OCI-LY7 (cell line): ENCODE results near the gene FSD1L. TPM values are rescaled to one million over a fixed set of nuclear protein-coding genes. Genes with fewer than 3 reads are reported as not detected.

Source experiments
- Bru-seq: library from RNA; stranded (reverse); fragments of 400-500 nt; gene quantifications from one replicate; lab custom pipeline; 2021; lab: Mats Ljungman, UMichigan
- BruChase-seq, 2 experiments: library from RNA; stranded (reverse); fragments of 400-500 nt; gene quantifications; one replicate each; lab custom pipeline; 2021; lab: Mats Ljungman, UMichigan
- BruUV-seq: library from RNA; stranded (reverse); fragments of 400-500 nt; replicated peaks from 2 replicates; lab custom pipeline; 2021; lab: Mats Ljungman, UMichigan
- CTCF ChIA-PET: fragments of 300-600 bp; sonication (Branson Sonifier 250); formaldehyde crosslinking; loops from one replicate; lab custom pipeline; 2022; ENCODE audit warnings: antibody characterized with exemption; ENCODE audit not compliant: unreplicated experiment; lab: Charles Lee
- POLR2A ChIA-PET: fragments of 300-600 bp; sonication (Branson Sonifier 250); formaldehyde crosslinking; loops from one replicate; lab custom pipeline; 2022; ENCODE audit warnings: antibody characterized with exemption; lab: Charles Lee
- DNase-seq: peaks from one replicate; pipeline ENCODE4 v3.0.0-alpha.2; 2015; ENCODE audit warnings: low spot score
- H2AFZ ChIP-seq: fragments of 200-600 bp; sonication (generic), shearing (Covaris generic); 2 replicates; pipeline ENCODE4 v1.6.1; 2014; ENCODE audit warnings: mild to moderate bottlenecking, antibody characterized with exemption, low read length, moderate library complexity
- H3K27ac ChIP-seq: fragments of 200-600 bp; sonication (generic); 2 replicates; pipeline ENCODE4 v1.5.1; 2014; ENCODE audit warnings: mixed run types, low read depth, mild to moderate bottlenecking, moderate library complexity, low read length, inconsistent platforms; ENCODE audit not compliant: poor library complexity, severe bottlenecking
- H3K36me3 ChIP-seq: fragments of 200-600 bp; sonication (generic); 2 replicates; pipeline ENCODE4 v1.6.1; 2014; ENCODE audit warnings: mild to moderate bottlenecking, antibody characterized with exemption, low read length, moderate library complexity, mixed read lengths; ENCODE audit not compliant: insufficient read depth
- H3K4me1 ChIP-seq: fragments of 200-600 bp; sonication (generic); 2 replicates; pipeline ENCODE4 v1.5.1; 2014; ENCODE audit warnings: mild to moderate bottlenecking, low read length; ENCODE audit not compliant: insufficient read depth, poor library complexity, severe bottlenecking
- H3K4me2 ChIP-seq: fragments of 200-600 bp; sonication (generic); 2 replicates; pipeline ENCODE4 v1.6.1; 2014; ENCODE audit warnings: mild to moderate bottlenecking, low read length
- H3K4me3 ChIP-seq: fragments of 200-600 bp; sonication (generic); 2 replicates; pipeline ENCODE4 v1.5.1; 2014; ENCODE audit warnings: mild to moderate bottlenecking, low read depth, low read length; ENCODE audit not compliant: poor library complexity, severe bottlenecking
- H3K79me2 ChIP-seq: fragments of 200-600 bp; sonication (generic); 2 replicates; pipeline ENCODE4 v1.6.1; 2016; ENCODE audit warnings: low read depth, mild to moderate bottlenecking, low read length, moderate library complexity, mixed read lengths; ENCODE audit not compliant: insufficient read depth
- H3K9me2 ChIP-seq: fragments of 200-600 bp; sonication (generic); 2 replicates; pipeline ENCODE4 v1.6.1; 2016; ENCODE audit warnings: mild to moderate bottlenecking, low read length, mixed read lengths; ENCODE audit not compliant: insufficient read depth
- H3K9me3 ChIP-seq: fragments of 200-600 bp; sonication (generic); 2 replicates; pipeline ENCODE4 v1.6.1; 2014; ENCODE audit warnings: mild to moderate bottlenecking, mixed run types, low read length, mixed read lengths
- H4K20me1 ChIP-seq: fragments of 200-600 bp; sonication (generic); 2 replicates; pipeline ENCODE4 v1.6.1; 2014; ENCODE audit warnings: mild to moderate bottlenecking, antibody characterized with exemption, low read length, moderate library complexity, mixed read lengths; ENCODE audit not compliant: insufficient read depth
- EZH2phosphoT487 ChIP-seq: fragments of 200-600 bp; sonication (generic); IDR thresholded peaks from 2 replicates; pipeline ENCODE4 v1.6.1; 2018; ENCODE audit warnings: low read depth, borderline replicate concordance, mild to moderate bottlenecking, mixed run types, antibody characterized with exemption, low read length, moderate library complexity, mixed read lengths
- intact Hi-C: fragments of 100-400 bp; cut with micrococcal nuclease; formaldehyde crosslinking; loops from one replicate; pipeline ENCODE4 v1.10.0; 2022; ENCODE audit not compliant: unreplicated experiment
- long read RNA-seq: library from polyadenylated mRNA; stranded (forward); transcript quantifications from one replicate; pipeline ENCODE4 v2.0.0, GENCODE V29; 2022
- total RNA-seq, 2 experiments: library from RNA; depleted of rRNA in 1 of 2; stranded (reverse); fragments of >200 nt in 1 of 2; shearing (Covaris generic) in 1 of 2; gene quantifications; 2 replicates each; pipeline ENCODE4 v1.2.3, GENCODE V29; 2014 to 2022
- TF ChIP-seq, protein P1 (sequence below): fragments of 200-600 bp; sonication (generic); conservative IDR thresholded peaks from 2 replicates; pipeline ENCODE4 v1.5.1; 2014; ENCODE audit warnings: mild to moderate bottlenecking, antibody characterized with exemption, low read length, moderate library complexity, mixed read lengths

The FSD1L gene
- 3.1 and 4.4 TPM in 2 replicates for total RNA-seq (2014; rRNA removed; shearing (Covaris generic))
- 7.9 and 8.5 TPM in 2 replicates for total RNA-seq (2022)
- Bru-seq, nascent RNA, result percentile 64 among the genes with signal in this experiment
- BruChase-seq, experiment 1, labeled RNA remaining after a 6-hour chase, result percentile 53 among the genes with signal in this experiment
- percentile 57 among the genes with signal in this experiment for BruChase-seq, experiment 2, labeled RNA remaining after a 2-hour chase
- long read RNA-seq, partial matches to known transcripts, result 1 of 4 reads
- long read RNA-seq, other reads (novel, unspliced or antisense), result 2 of 4 reads

- Histone ChIP-seq H3K27ac (no peak within 1 kb of the TSS), H3K4me2 (peak within 1 kb of the TSS; percentile 89), H3K4me3 (peak within 1 kb of the TSS; percentile 87), H3K9me3 (no peaks in the 10 kb centered on the region), H3K79me2 (0 out of 2 replicates have a peak, but pooled peaks cover 11% of the 10 kb centered on the region), H3K4me1 (peaks cover 20% of the 10 kb centered on the region), H3K36me3 (no peaks in the 10 kb centered on the region), H4K20me1 (peaks cover 4% of the 10 kb centered on the region; the same call in 1 of the 2 replicates), H2AFZ (peak within 1 kb of the TSS; percentile 99), H3K9me2 (no peaks in the 10 kb centered on the region)
- ChIA-PET CTCF (no interaction called here), POLR2A (interaction anchor here (0.6 to 1.0 kb wide), 6 partner anchors 12 to 1352 kb away, joined by 3 to 6 read pairs (median 4); no protein-coding TSS in a partner anchor)
- DNase-seq, result peak; percentile 92
- intact Hi-C loops, result loop anchor here (5.0 kb wide), 1 partner anchor 109 kb away; the partner anchor contains the start of gene FKTN
- BruUV-seq, result no TSS peak
- no peak for TF ChIP-seq EZH2phosphoT487
- TF ChIP-seq, protein P1, sequence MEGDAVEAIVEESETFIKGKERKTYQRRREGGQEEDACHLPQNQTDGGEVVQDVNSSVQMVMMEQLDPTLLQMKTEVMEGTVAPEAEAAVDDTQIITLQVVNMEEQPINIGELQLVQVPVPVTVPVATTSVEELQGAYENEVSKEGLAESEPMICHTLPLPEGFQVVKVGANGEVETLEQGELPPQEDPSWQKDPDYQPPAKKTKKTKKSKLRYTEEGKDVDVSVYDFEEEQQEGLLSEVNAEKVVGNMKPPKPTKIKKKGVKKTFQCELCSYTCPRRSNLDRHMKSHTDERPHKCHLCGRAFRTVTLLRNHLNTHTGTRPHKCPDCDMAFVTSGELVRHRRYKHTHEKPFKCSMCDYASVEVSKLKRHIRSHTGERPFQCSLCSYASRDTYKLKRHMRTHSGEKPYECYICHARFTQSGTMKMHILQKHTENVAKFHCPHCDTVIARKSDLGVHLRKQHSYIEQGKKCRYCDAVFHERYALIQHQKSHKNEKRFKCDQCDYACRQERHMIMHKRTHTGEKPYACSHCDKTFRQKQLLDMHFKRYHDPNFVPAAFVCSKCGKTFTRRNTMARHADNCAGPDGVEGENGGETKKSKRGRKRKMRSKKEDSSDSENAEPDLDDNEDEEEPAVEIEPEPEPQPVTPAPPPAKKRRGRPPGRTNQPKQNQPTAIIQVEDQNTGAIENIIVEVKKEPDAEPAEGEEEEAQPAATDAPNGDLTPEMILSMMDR, result peak; percentile 66
Measured at GRCh38 chr9:105447814-105448812, at the start of gene FSD1L. TSS of gene FSD1L (plus strand) at chr9:105448034. CDS start at chr9:105448221, 187 bp downstream.

DNA sequence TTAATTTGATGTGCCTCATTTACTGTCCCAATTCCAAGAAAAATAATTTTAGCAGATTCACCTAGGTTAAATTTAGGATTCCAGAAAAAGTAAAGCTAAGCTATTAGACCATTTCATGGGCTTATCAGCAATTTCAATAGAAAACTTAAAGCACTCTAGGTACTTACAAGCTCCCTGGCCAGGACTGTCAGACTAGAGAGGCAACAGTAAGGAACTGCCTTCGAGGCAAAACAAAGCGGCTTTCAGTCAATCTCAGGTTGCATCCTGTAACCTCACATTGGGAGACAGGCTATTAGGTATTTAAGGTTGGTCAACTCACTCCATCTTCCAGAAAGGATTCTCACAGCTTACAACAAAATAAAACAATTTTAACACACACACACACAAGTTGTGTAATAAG lies 48.7 kb upstream of the FSD1L start:
- no peak overlapping the region for H3K4me2 ChIP-seq
- ChIA-PET POLR2A (interaction anchor here (0.6 to 1.7 kb wide), 11 partner anchors 11 to 634 kb away, joined by 3 to 8 read pairs (median 5); no protein-coding TSS in a partner anchor), CTCF (no interaction called here)
- TF ChIP-seq EZH2phosphoT487, result no peak
- TF ChIP-seq, protein P1, result no peak
- H4K20me1 ChIP-seq, result no peaks in the 10 kb centered on the region
- no peaks in the 10 kb centered on the region for H3K9me3 ChIP-seq
- no TSS peak for BruUV-seq
- H3K27ac ChIP-seq, result no peak overlapping the region
- H2AFZ ChIP-seq, result no peak overlapping the region
- H3K36me3 ChIP-seq, result no peaks in the 10 kb centered on the region
- H3K4me1 ChIP-seq, result peaks cover 30% of the 10 kb centered on the region
- no peaks in the 10 kb centered on the region for H3K9me2 ChIP-seq
- no peak for DNase-seq
- H3K4me3 ChIP-seq, result no peak overlapping the region
- H3K79me2 ChIP-seq, result no peaks in the 10 kb centered on the region
- intact Hi-C loops, result no loop called here
